Astrocyte (in vitro differentiated cells and primary cell): ENCODE data around the gene TNP2. TPM values are rescaled to one million over a fixed set of nuclear protein-coding genes. Genes with fewer than 3 reads are reported as not detected.
"Not testable (repeated sequence)": the region's sequence is repeated elsewhere in the genome, so short reads cannot be mapped to it uniquely, and the experiment has no call there.

Experiments
- DNase-seq: peaks from one replicate; pipeline ENCODE4 v3.0.0-alpha.2; 2010; ENCODE audit warnings: low read depth
- FAIRE-seq: peaks from 2 replicates; lab custom pipeline; 2011; peaks lifted over from hg19 to GRCh38; lab: Jason Lieb, UNC
- H2AFZ ChIP-seq: 2 replicates; pipeline ENCODE4 v1.6.0; 2012; ENCODE audit warnings: low read depth, low read length, inconsistent platforms
- H3K27ac ChIP-seq: 2 replicates; pipeline ENCODE4 v1.5.1; 2011; ENCODE audit warnings: low read depth, low read length, inconsistent platforms
- H3K27me3 ChIP-seq: 2 replicates; pipeline ENCODE4 v1.6.0; 2011; ENCODE audit warnings: low read length, inconsistent platforms; ENCODE audit not compliant: insufficient read depth
- H3K36me3 ChIP-seq: 2 replicates; pipeline ENCODE4 v1.5.1; 2011; ENCODE audit warnings: low read length, inconsistent platforms; ENCODE audit not compliant: insufficient read depth
- H3K4me1 ChIP-seq: 2 replicates; pipeline ENCODE4 v1.5.1; 2011; ENCODE audit warnings: low read length, inconsistent platforms; ENCODE audit not compliant: insufficient read depth
- H3K4me2 ChIP-seq: 2 replicates; pipeline ENCODE4 v1.6.0; 2012; ENCODE audit warnings: low read length, inconsistent platforms
- H3K4me3 ChIP-seq: 2 replicates; pipeline ENCODE4 v1.5.1; 2011; ENCODE audit warnings: low read depth, mild to moderate bottlenecking, low read length, inconsistent platforms; ENCODE audit not compliant: insufficient read depth
- H3K79me2 ChIP-seq: 2 replicates; pipeline ENCODE4 v1.6.0; 2012; ENCODE audit warnings: mild to moderate bottlenecking, low read length, inconsistent platforms; ENCODE audit not compliant: insufficient read depth
- H3K9ac ChIP-seq: 2 replicates; pipeline ENCODE4 v1.6.0; 2012; ENCODE audit warnings: mild to moderate bottlenecking, low read length, inconsistent platforms
- H3K9me3 ChIP-seq: 2 replicates; pipeline ENCODE4 v1.5.1; 2012; ENCODE audit warnings: low read depth, mild to moderate bottlenecking, low read length, inconsistent platforms; ENCODE audit not compliant: insufficient read depth
- H4K20me1 ChIP-seq: 2 replicates; pipeline ENCODE4 v1.6.0; 2012; ENCODE audit warnings: low read length, inconsistent platforms; ENCODE audit not compliant: insufficient read depth
- H3K27ac Mint-ChIP-seq: one replicate; pipeline ENCODE4 v1.8.0; 2021; ENCODE audit warnings: mild to moderate bottlenecking, mixed read lengths; ENCODE audit not compliant: unreplicated experiment
- H3K27me3 Mint-ChIP-seq: one replicate; pipeline ENCODE4 v1.8.0; 2021; ENCODE audit warnings: low read depth, mixed read lengths; ENCODE audit not compliant: unreplicated experiment
- H3K36me3 Mint-ChIP-seq: one replicate; pipeline ENCODE4 v1.8.0; 2021; ENCODE audit warnings: low read depth, mixed read lengths; ENCODE audit not compliant: unreplicated experiment
- H3K4me1 Mint-ChIP-seq: one replicate; pipeline ENCODE4 v1.8.0; 2021; ENCODE audit warnings: low read depth, mixed read lengths; ENCODE audit not compliant: unreplicated experiment
- H3K4me3 Mint-ChIP-seq: one replicate; pipeline ENCODE4 v1.8.0; 2021; ENCODE audit warnings: mild to moderate bottlenecking, moderate library complexity, mixed read lengths; ENCODE audit not compliant: unreplicated experiment
- H3K9me3 Mint-ChIP-seq: one replicate; pipeline ENCODE4 v1.8.0; 2021; ENCODE audit warnings: mild to moderate bottlenecking, mixed read lengths; ENCODE audit not compliant: unreplicated experiment
- EZH2 ChIP-seq: IDR thresholded peaks from 2 replicates; pipeline ENCODE4 v1.6.1; 2012; ENCODE audit warnings: mild to moderate bottlenecking, low read length, inconsistent platforms; ENCODE audit not compliant: insufficient read depth
- total RNA-seq: library from RNA; stranded (reverse); gene quantifications from 2 replicates; pipeline ENCODE4 v1.2.1, GENCODE V29; 2021
- TF ChIP-seq, protein P1 (sequence below): IDR thresholded peaks from 2 replicates; pipeline ENCODE4 v1.5.1; 2011; ENCODE audit warnings: low read depth, mild to moderate bottlenecking, inconsistent platforms, low read length, moderate library complexity; ENCODE audit not compliant: insufficient read depth

The TNP2 gene
- total RNA-seq, 1 donor from 2014 or later: not detected

DNA sequence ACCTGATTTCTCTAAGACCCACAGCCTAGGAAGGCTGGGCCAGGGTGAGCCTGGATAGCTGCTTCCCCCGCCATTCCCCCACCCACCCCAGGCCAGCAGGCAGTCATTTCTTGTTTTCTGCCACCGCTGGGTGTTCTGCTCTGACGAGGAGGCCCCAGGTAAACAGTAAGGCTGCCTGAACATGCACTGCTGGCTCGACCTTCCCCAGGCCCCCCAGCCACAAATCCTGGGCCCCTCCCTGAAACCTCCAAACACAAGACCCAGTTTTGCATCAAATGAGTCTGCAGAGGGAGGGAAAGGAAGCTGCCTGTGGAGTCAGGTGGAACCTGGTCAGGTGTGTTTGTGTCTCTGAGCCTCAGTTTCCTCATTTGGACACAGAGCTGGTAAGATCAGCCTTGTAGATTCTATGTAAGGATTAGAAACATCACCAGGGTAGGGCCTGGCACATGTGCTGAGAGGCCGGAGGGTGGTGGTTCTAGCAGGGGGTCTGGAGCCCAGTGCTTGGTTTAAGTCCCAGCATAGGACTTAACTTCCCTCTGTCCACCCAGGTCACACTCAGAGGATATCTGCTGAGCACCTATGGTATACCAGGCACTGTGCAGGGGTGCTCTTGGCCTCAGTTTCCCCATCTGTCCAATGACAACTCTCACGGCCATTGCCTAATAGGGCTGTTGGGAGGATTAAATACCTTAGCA is 30.9 kb upstream of the TNP2 start:
- no peaks in the 10 kb centered on the region for H3K79me2 ChIP-seq

DNA sequence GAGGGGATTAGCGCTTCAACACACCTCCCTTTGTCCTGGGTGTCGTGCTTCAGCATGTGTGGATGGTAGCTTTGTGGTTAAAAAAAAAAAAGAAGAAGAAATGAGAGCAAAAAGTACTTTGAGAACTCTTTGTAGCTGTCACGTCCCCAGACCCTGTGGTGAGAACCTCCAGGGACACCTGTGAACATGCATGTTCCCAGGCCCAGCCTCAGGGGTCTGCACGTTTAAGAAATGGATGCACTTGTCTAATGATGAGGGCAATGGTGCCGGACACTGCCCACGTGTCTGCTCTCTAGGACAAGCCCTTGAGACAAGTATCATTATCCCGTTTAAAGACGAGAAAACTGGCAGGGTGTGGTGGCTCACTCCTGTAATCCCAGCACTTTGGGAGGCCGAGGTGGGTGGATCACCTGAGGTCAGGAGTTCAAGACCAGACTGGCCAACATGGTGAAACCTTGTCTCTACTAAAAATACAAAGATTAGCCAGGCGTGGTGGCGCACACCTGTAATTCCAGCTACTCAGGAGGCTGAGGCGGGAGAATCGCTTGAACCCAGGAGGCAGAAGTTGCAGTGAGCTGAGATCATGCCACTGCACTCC is 29.9 kb upstream of the TNP2 start:
- not testable (repeated sequence) for H3K4me2 ChIP-seq, H3K9me3 ChIP-seq, H3K36me3 ChIP-seq, H3K4me3 Mint-ChIP-seq, H3K36me3 Mint-ChIP-seq, H3K79me2 ChIP-seq, DNase-seq, H3K9me3 Mint-ChIP-seq, H3K27me3 Mint-ChIP-seq, H4K20me1 ChIP-seq, H3K4me3 ChIP-seq, FAIRE-seq, H3K9ac ChIP-seq, H3K27me3 ChIP-seq, H2AFZ ChIP-seq, H3K27ac Mint-ChIP-seq, H3K27ac ChIP-seq
- H3K4me1 ChIP-seq: peaks cover 15% of the 10 kb centered on the region
- H3K4me1 Mint-ChIP-seq: peaks cover 31% of the 10 kb centered on the region

More for the DNA sequence above, 30.9 kb upstream of the TNP2 start:
- no peak overlapping the region for H3K4me2 ChIP-seq
- peaks cover 2% of the 10 kb centered on the region for H3K9me3 Mint-ChIP-seq
- H3K27me3 ChIP-seq: no peaks in the 10 kb centered on the region
- DNase-seq (no peak), FAIRE-seq (no peak)
- no peaks in the 10 kb centered on the region for H3K9me3 ChIP-seq
- H3K36me3 Mint-ChIP-seq: no peaks in the 10 kb centered on the region
- no peaks in the 10 kb centered on the region for H3K36me3 ChIP-seq
- peaks cover 15% of the 10 kb centered on the region for H3K4me1 ChIP-seq
- TF ChIP-seq, protein P1, sequence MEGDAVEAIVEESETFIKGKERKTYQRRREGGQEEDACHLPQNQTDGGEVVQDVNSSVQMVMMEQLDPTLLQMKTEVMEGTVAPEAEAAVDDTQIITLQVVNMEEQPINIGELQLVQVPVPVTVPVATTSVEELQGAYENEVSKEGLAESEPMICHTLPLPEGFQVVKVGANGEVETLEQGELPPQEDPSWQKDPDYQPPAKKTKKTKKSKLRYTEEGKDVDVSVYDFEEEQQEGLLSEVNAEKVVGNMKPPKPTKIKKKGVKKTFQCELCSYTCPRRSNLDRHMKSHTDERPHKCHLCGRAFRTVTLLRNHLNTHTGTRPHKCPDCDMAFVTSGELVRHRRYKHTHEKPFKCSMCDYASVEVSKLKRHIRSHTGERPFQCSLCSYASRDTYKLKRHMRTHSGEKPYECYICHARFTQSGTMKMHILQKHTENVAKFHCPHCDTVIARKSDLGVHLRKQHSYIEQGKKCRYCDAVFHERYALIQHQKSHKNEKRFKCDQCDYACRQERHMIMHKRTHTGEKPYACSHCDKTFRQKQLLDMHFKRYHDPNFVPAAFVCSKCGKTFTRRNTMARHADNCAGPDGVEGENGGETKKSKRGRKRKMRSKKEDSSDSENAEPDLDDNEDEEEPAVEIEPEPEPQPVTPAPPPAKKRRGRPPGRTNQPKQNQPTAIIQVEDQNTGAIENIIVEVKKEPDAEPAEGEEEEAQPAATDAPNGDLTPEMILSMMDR: no peak
- no peak for TF ChIP-seq EZH2
- no peak overlapping the region for H3K4me3 ChIP-seq
- H3K9ac ChIP-seq: no peak overlapping the region
- no peak overlapping the region for H2AFZ ChIP-seq
- H3K4me3 Mint-ChIP-seq: no peak overlapping the region
- H3K27ac Mint-ChIP-seq: no peak overlapping the region
- H3K4me1 Mint-ChIP-seq: peaks cover 33% of the 10 kb centered on the region
- no peaks in the 10 kb centered on the region for H3K27me3 Mint-ChIP-seq
- no peak overlapping the region for H3K27ac ChIP-seq
- H4K20me1 ChIP-seq: no peaks in the 10 kb centered on the region

DNA sequence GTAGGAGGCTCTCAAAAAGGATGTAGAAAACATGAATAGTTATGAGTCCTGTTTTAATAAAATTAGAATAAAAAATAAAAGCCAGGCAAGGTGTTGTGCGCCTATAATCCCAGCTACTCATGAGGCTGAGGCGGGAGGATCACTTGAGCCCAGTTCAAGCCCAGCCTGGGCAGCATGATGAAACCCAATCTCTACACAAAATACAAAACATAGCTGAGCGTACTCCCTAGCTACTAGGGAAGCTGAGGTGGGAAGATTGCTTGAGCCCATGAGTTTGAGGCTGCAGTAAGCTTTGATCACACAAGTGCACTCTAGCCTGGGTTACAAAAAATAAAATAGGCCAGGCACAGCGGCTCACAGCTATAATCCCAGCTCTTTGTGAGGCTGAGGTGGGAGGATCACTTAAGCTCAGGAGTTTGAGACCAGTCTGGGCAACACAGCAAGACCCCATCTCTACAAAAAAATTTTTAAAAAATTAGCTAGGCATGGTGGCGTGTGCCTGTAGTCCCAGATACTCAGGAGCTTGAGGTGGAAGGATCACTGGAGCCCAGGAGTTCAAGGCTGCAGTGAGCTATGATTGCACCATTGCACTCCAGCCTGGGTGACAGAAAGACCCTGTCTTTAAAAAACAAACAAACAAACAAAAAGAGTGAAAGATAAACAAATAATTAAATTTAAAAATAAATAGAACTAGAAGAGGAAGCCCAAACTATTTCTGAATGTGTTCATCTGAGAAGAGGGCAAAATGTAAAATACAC is 29.2 kb upstream of the TNP2 start:
- no peak for TF ChIP-seq EZH2
- TF ChIP-seq, protein P1: no peak
- H3K4me2 ChIP-seq: no peak overlapping the region

More for the DNA sequence above, 29.2 kb upstream of the TNP2 start:
- Mint-ChIP-seq H3K4me1 (peaks cover 25% of the 10 kb centered on the region), H3K4me3 (no peak overlapping the region), H3K27ac (no peak overlapping the region), H3K27me3 (no peaks in the 10 kb centered on the region), H3K9me3 (peaks cover 2% of the 10 kb centered on the region), H3K36me3 (no peaks in the 10 kb centered on the region)
- Histone ChIP-seq H3K36me3 (no peaks in the 10 kb centered on the region), H3K4me3 (no peak overlapping the region), H3K27me3 (no peaks in the 10 kb centered on the region), H3K27ac (no peak overlapping the region), H3K79me2 (no peaks in the 10 kb centered on the region), H3K4me1 (peaks cover 15% of the 10 kb centered on the region), H2AFZ (no peak overlapping the region), H3K9me3 (no peaks in the 10 kb centered on the region), H4K20me1 (no peaks in the 10 kb centered on the region), H3K9ac (no peak overlapping the region)
- FAIRE-seq (no peak), DNase-seq (no peak)
